Fibroblast of lung (primary cell): Measurements from ENCODE around the gene HBP1.

ENCODE experiments used
- CTCF ChIP-seq, 2 donors: IDR thresholded peaks in 1 of 2; conservative IDR thresholded peaks in 1 of 2; 1 replicate in 1 of 2; 2 replicates in 1 of 2; pipeline ENCODE4 v1.5.1; 2011 to 2012; ENCODE audit warnings: low read length in 2 of 2, control low read depth in 1 of 2, inconsistent platforms in 1 of 2, low read depth in 1 of 2, mild to moderate bottlenecking in 1 of 2
- EZH2 ChIP-seq: IDR thresholded peaks from 2 replicates; pipeline ENCODE4 v1.5.1; 2012; ENCODE audit warnings: low read length, control low read depth, mild to moderate bottlenecking; ENCODE audit errors: missing control alignments

GRCh38 chr7:107232568-107233090, 63.8 kb downstream of the HBP1 start:
- TF ChIP-seq CTCF (conservative IDR thresholded peaks at IDR 0.05 in 1 of 2, IDR thresholded peaks at IDR 0.05 in 1 of 2; ENCODE audit: low read depth in 1 of 2, low read length in 2 of 2), result no peak
- no peak for TF ChIP-seq EZH2
